Smooth muscle cell (in vitro differentiated cells): ENCODE results near the gene LANCL1. TPM values are rescaled to one million over a fixed set of nuclear protein-coding genes. Genes with fewer than 3 reads are reported as not detected.
"Not testable (repeated sequence)": the region's sequence is repeated elsewhere in the genome, so short reads cannot be mapped to it uniquely, and the experiment has no call there.

Experiments
- DNase-seq: peaks from one replicate; lab custom pipeline; 2025; ENCODE audit not compliant: unreplicated experiment; lab: John Stamatoyannopoulos, UW
- H2AFZ ChIP-seq: fragments of 200-600 bp; sonication (generic); 2 replicates; pipeline ENCODE4 v1.6.0; 2016; ENCODE audit warnings: antibody characterized with exemption, low read depth, mild to moderate bottlenecking
- H3F3A ChIP-seq: fragments of 200-600 bp; sonication (generic); 2 replicates; pipeline ENCODE4 v1.6.0; 2017; ENCODE audit warnings: antibody characterized with exemption, low read depth
- H3K27ac ChIP-seq: fragments of 200-600 bp; sonication (generic); 2 replicates; pipeline ENCODE4 v1.5.1; 2016; ENCODE audit warnings: low read depth, mild to moderate bottlenecking
- H3K27me3 ChIP-seq: fragments of 200-600 bp; sonication (generic); 2 replicates; pipeline ENCODE4 v1.6.1; 2016; ENCODE audit warnings: low read depth, mild to moderate bottlenecking
- H3K36me3 ChIP-seq: fragments of 200-600 bp; sonication (generic); 2 replicates; pipeline ENCODE4 v1.5.1; 2016; ENCODE audit warnings: low read depth
- H3K4me1 ChIP-seq: fragments of 200-600 bp; sonication (generic); 2 replicates; pipeline ENCODE4 v1.5.1; 2016; ENCODE audit warnings: low read depth
- H3K4me2 ChIP-seq: fragments of 200-600 bp; sonication (generic); 2 replicates; pipeline ENCODE4 v1.6.0; 2016; ENCODE audit warnings: mild to moderate bottlenecking
- H3K4me3 ChIP-seq: fragments of 200-600 bp; sonication (generic); 2 replicates; pipeline ENCODE4 v1.5.1; 2016; ENCODE audit warnings: mild to moderate bottlenecking
- H3K79me2 ChIP-seq: fragments of 200-600 bp; sonication (generic); 2 replicates; pipeline ENCODE4 v1.6.0; 2016; ENCODE audit warnings: low read depth, mild to moderate bottlenecking
- H3K9ac ChIP-seq: fragments of 200-600 bp; sonication (generic); 2 replicates; pipeline ENCODE4 v1.6.0; 2016; ENCODE audit warnings: low read depth
- H3K9me3 ChIP-seq: fragments of 200-600 bp; sonication (generic); replicated peaks from 2 replicates; pipeline ENCODE4 v1.5.1; 2016; ENCODE audit warnings: low read depth
- H4K20me1 ChIP-seq: fragments of 200-600 bp; sonication (generic); 2 replicates; pipeline ENCODE4 v1.6.0; 2016; ENCODE audit warnings: low read depth
- CTCF ChIP-seq: fragments of 200-600 bp; sonication (generic); IDR thresholded peaks from 2 replicates; pipeline ENCODE4 v1.5.1; 2017; ENCODE audit warnings: borderline replicate concordance, mild to moderate bottlenecking, antibody characterized with exemption; ENCODE audit not compliant: insufficient read depth, poor library complexity, severe bottlenecking
- WGBS: methylation state at CpG from one replicate; pipeline ENCODE4 v1.1.7; 2016; ENCODE audit warnings: low lambda C conversion rate; 5-methylcytosine and 5-hydroxymethylcytosine counted together
- polyA plus RNA-seq: library from polyadenylated mRNA; unstranded; fragments of >200 nt; fragmentation: Nextera tagmentation; extraction: Ambion mirVana; gene quantifications from 2 replicates; pipeline ENCODE4 v1.2.1, GENCODE V29; 2016
- total RNA-seq: library from RNA; depleted of rRNA; stranded (reverse); fragments of >200 nt; gene quantifications from 2 replicates; pipeline ENCODE4 v1.2.3, GENCODE V29; 2014

The LANCL1 gene
- total and polyA plus RNA-seq, 2 experiments from 2014 or later, result 14.7 to 43.7 TPM

- no peak for TF ChIP-seq CTCF
- 93% methylated on average over 4 of the region's 4 CpGs for WGBS
- no peak overlapping the region for H3K4me3 ChIP-seq
Measured at GRCh38 chr2:210458395-210458794, 18.2 kb downstream of the LANCL1 start.

GRCh38 chr2:210456571-210456970 is 20.0 kb downstream of the LANCL1 start:
- Histone ChIP-seq H3K4me1 (no peaks in the 10 kb centered on the region), H3K36me3 (peaks cover 6% of the 10 kb centered on the region), H3K79me2 (no peaks in the 10 kb centered on the region), H3K27me3 (no peaks in the 10 kb centered on the region), H3K9ac (no peak overlapping the region), H2AFZ (no peak overlapping the region), H3K27ac (no peak overlapping the region), H4K20me1 (no peaks in the 10 kb centered on the region), H3F3A (no peaks in the 10 kb centered on the region), H3K4me3 (no peak overlapping the region), H3K4me2 (no peak overlapping the region), H3K9me3 (no peaks in the 10 kb centered on the region)
- 100% methylated on average over 1 of the region's 1 CpG for WGBS
- no peak for DNase-seq
- TF ChIP-seq CTCF, result no peak

More at GRCh38 chr2:210458395-210458794, 18.2 kb downstream of the LANCL1 start:
- no peak overlapping the region for H3K4me2 ChIP-seq
- no peak overlapping the region for H2AFZ ChIP-seq
- H3K27me3 ChIP-seq, result no peaks in the 10 kb centered on the region
- no peaks in the 10 kb centered on the region for H3K36me3 ChIP-seq
- H3K4me1 ChIP-seq, result no peaks in the 10 kb centered on the region
- no peaks in the 10 kb centered on the region for H4K20me1 ChIP-seq
- H3K79me2 ChIP-seq, result no peaks in the 10 kb centered on the region
- H3K9me3 ChIP-seq, result no peaks in the 10 kb centered on the region
- H3K27ac ChIP-seq, result no peak overlapping the region
- no peak overlapping the region for H3K9ac ChIP-seq
- DNase-seq, result no peak
- H3F3A ChIP-seq, result no peaks in the 10 kb centered on the region

- Histone ChIP-seq H3K4me3 (no peak overlapping the region), H3K27ac (no peak overlapping the region), H3K9ac (no peak overlapping the region), H2AFZ (no peak overlapping the region), H3K9me3 (no peaks in the 10 kb centered on the region), H3K79me2 (no peaks in the 10 kb centered on the region), H3K36me3 (peaks cover 12% of the 10 kb centered on the region), H3K4me2 (no peak overlapping the region), H3F3A (no peaks in the 10 kb centered on the region), H3K4me1 (no peaks in the 10 kb centered on the region), H4K20me1 (no peaks in the 10 kb centered on the region), H3K27me3 (no peaks in the 10 kb centered on the region)
- no peak for TF ChIP-seq CTCF
- WGBS, result 85% methylated on average over 8 of the region's 8 CpGs
- no peak for DNase-seq
Measured at GRCh38 chr2:210454336-210454735, 22.2 kb downstream of the LANCL1 start.

- Histone ChIP-seq H3K36me3 (peaks cover 18% of the 10 kb centered on the region), H3F3A (no peaks in the 10 kb centered on the region), H3K27ac (no peak overlapping the region), H3K4me1 (no peaks in the 10 kb centered on the region), H3K4me3 (no peak overlapping the region), H3K4me2 (no peak overlapping the region), H3K9ac (no peak overlapping the region), H3K9me3 (peaks cover 4% of the 10 kb centered on the region), H3K79me2 (no peaks in the 10 kb centered on the region), H2AFZ (no peak overlapping the region), H4K20me1 (no peaks in the 10 kb centered on the region), H3K27me3 (no peaks in the 10 kb centered on the region)
- 100% methylated on average over 2 of the region's 2 CpGs for WGBS
- TF ChIP-seq CTCF, result no peak
- no peak for DNase-seq
Measured at GRCh38 chr2:210452194-210452593, 24.4 kb downstream of the LANCL1 start.

GRCh38 chr2:210450942-210451341 is 25.6 kb downstream of the LANCL1 start:
- not testable (repeated sequence) for H3K4me1 ChIP-seq, H3K79me2 ChIP-seq, H3K4me2 ChIP-seq, H3K4me3 ChIP-seq, H3K9ac ChIP-seq, H3K27me3 ChIP-seq, H2AFZ ChIP-seq, H3F3A ChIP-seq, DNase-seq, H3K27ac ChIP-seq, H3K9me3 ChIP-seq, H4K20me1 ChIP-seq
- H3K36me3 ChIP-seq, result peaks cover 18% of the 10 kb centered on the region
- 98% methylated on average over 3 of the region's 3 CpGs for WGBS
